HCT116 (cell line): ENCODE results near the gene TGFBR3L.

Source experiments
- CTCF ChIP-seq, 3 experiments: fragments of 200-600 bp in 1 of 3; sonication (generic) in 1 of 3; IDR thresholded peaks in 2 of 3; conservative IDR thresholded peaks in 1 of 3; 2 replicates each; pipeline ENCODE4 v1.5.1; 2012 to 2017; ENCODE audit warnings: low read depth in 2 of 3, low read length in 2 of 3, antibody characterized with exemption in 1 of 3, borderline replicate concordance in 1 of 3, control low read depth in 1 of 3, mild to moderate bottlenecking in 1 of 3, mixed read lengths in 1 of 3, mixed run types in 1 of 3, moderate library complexity in 1 of 3; ENCODE audit not compliant: insufficient read depth in 1 of 3
- EZH2phosphoT487 ChIP-seq: fragments of 200-600 bp; IDR thresholded peaks from 2 replicates; pipeline ENCODE4 v1.6.1; 2018; ENCODE audit warnings: antibody characterized with exemption, borderline replicate concordance
- POLR2A ChIP-seq: IDR thresholded peaks from 2 replicates; pipeline ENCODE4 v1.7.0; 2011; ENCODE audit warnings: borderline replicate concordance; ENCODE audit not compliant: insufficient read depth, insufficient read length; ENCODE audit errors: extremely low read depth
- POLR2AphosphoS5 ChIP-seq: IDR thresholded peaks from 2 replicates; pipeline ENCODE4 v1.6.1; 2011; ENCODE audit warnings: mild to moderate bottlenecking, low read depth, low read length, moderate library complexity
- SIN3A ChIP-seq: IDR thresholded peaks from 2 replicates; pipeline ENCODE4 v1.6.1; 2012; ENCODE audit warnings: low read depth
- TF ChIP-seq, protein P1 (sequence below): IDR thresholded peaks from 2 replicates; pipeline ENCODE4 v1.6.1; 2011; ENCODE audit warnings: mild to moderate bottlenecking, low read length, moderate library complexity; ENCODE audit not compliant: insufficient replicate concordance; ENCODE audit errors: extremely low read depth

DNA sequence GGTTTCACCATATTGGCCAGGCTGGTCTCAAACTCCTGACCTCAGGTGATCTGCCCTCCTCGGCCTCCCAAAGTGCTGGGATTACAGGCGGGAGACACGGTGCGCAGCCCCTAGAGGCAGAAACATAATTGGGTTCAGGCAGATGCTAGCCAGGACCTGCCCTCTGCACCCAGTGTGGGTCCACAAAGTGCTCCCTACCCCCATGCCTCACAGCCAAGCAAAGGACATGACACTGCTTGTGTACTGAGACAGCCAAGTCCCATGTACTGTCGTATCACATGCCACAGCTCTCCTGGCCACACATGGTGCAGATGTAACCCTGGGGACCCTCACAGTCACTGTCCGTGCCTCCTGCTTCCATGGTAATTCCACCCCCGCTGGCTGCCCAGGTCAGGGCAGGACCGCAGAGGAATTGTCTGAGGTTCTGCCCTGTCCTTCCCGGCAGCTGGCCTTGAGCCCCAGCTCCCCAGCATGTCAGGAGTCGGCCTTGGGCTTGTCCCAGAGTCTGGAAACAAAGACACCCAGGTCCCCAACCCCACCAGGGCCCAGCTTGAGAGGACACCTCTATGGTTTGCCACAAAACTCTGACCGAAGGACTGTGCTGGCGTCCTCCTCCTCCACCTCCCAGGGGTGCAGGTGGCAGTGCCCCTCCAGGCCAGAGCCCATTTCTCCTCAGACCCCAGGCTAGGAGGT lies 48.1 kb upstream of the TGFBR3L start:
- TF ChIP-seq, protein P1, sequence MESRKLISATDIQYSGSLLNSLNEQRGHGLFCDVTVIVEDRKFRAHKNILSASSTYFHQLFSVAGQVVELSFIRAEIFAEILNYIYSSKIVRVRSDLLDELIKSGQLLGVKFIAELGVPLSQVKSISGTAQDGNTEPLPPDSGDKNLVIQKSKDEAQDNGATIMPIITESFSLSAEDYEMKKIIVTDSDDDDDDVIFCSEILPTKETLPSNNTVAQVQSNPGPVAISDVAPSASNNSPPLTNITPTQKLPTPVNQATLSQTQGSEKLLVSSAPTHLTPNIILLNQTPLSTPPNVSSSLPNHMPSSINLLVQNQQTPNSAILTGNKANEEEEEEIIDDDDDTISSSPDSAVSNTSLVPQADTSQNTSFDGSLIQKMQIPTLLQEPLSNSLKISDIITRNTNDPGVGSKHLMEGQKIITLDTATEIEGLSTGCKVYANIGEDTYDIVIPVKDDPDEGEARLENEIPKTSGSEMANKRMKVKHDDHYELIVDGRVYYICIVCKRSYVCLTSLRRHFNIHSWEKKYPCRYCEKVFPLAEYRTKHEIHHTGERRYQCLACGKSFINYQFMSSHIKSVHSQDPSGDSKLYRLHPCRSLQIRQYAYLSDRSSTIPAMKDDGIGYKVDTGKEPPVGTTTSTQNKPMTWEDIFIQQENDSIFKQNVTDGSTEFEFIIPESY, result no peak
- no peak for TF ChIP-seq EZH2phosphoT487
- no peak for TF ChIP-seq POLR2AphosphoS5
- TF ChIP-seq CTCF (IDR thresholded peaks at IDR 0.05 in 2 of 3, conservative IDR thresholded peaks at IDR 0.05 in 1 of 3; ENCODE audit: borderline replicate concordance in 1 of 3, insufficient read depth in 1 of 3, low read depth in 2 of 3, low read length in 2 of 3), result no peak
- no peak for TF ChIP-seq SIN3A
- no peak for TF ChIP-seq POLR2A
